ENCODE results near the gene ZNF574.

Gene ZNF574

DNA sequence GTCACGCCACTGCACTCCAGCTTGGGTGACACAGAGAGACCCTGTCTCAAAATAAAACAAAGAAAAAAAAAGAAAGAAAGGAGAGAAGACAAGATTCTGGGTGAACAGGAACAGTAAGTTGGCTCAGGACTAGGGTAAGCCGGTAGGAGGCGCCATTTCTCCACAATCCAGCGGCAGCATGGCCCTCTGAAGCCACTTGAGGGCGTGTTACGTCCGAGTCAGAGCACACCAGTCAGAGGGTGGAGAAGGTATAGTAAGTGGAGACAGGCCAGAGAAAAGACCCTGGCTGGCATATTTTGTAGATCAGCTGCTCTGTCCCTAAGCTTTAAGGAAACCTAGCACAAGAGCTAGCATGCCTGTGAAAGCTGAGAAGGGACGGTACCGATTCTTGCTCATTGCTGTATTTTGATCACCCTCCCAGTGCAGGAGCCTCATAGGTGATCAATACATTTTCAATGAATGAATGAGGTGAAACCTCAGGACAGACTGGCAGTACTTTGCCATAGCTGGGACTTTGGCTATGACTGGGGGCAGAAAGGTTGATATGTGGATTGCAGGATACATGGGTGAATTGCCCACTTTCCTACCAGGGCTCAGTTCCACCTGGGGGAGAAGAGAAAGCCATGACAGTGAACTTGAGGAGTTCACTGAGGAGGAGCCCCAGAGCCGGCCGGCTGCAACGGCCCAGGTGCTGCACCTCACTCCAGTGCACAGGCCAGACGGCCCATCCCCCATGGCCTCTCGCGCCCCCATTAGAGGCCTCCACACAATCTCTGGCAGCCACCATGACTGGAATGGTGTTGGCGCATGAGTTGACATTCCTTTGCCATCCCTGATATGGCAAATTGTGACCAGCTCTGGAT, 32.8 kb downstream of the ZNF574 start:
- peak; percentile 40 for DNase-seq

GRCh38 chr19:42109896-42110295, 33.9 kb downstream of the ZNF574 start:
- no peak for DNase-seq

- no peak for DNase-seq
Measured at GRCh38 chr19:42110658-42111057, 34.7 kb downstream of the ZNF574 start.

- DNase-seq, result no peak
Measured at GRCh38 chr19:42111384-42111783, 35.4 kb downstream of the ZNF574 start.

DNA sequence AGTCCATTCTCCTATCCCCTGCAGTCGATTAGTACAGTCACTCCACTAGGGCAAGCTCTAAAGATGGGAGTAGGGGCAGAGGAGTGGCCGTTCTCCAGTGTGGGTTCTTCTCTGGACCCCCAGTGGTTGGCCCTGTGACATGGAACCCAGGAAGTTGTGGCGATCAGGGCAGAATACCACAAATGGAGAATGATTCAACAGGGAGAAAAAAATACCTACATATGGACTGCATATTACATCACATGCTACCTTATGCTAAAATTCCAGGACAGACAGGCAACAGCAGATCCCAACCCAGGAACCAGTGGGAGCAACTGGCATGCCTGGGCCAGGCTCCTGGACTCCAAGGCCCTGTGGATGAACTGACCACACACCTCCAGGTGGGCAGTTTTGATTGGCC, 35.8 kb downstream of the ZNF574 start:
- DNase-seq, result no peak

DNA sequence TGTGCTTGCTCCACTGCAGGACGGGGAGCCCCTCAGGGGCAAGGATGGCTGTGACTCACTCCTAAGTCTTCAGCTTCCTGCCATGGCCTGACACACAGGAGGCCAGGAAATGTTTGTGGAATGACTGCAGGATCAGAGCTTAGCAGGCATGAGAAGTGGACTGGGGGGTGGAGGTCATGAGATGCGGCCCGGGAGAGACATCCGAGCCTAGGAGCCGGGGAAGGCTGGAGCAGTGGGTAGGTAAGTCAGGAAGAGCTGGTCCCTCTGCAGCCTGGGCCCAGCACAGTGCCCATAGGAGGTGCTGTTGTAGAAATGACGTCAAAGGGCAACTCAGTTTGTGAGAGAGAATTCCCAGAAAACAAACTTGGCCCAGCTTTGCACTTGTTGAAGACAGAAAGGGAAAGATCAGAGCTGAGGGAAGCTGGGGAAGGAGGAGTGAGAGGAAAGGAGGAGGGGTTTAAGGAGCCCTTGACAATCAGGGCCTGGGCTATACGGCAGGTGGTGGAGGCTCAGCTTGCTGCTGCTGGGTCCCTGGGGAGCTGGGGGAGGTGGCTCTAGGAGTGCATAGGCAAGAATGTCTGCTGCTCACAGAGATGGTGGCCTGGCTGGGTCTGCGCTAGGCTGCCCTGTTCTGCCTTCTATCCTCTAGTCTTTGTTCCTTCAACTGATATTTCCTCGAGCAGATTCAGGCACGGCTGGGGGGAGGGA, 37.8 kb downstream of the ZNF574 start:
- peak; percentile 44 for DNase-seq

DNA sequence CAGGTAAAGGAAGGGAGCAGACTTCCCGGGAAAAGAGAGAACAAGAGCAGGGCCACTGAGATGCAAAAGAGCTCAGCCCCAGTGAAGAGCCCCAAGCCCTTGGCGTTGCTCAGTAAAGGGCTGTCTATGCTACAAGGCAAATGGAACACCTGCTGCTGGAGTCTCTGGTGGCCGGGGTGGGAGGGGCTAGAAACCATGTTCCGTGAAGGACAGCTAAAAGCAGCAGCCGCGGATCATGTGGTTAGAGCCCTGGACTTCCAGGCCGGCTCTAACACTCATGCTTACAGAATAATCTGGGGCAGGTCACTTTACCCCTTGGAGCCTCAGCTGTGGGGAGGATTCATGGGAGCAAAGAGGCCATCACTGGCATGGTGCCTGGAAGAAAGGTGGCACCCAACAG, 38.4 kb downstream of the ZNF574 start:
- DNase-seq, result no peak

GRCh38 chr19:42115219-42115618, 39.3 kb downstream of the ZNF574 start:
- no peak for DNase-seq

GRCh38 chr19:42115705-42116104, 39.7 kb downstream of the ZNF574 start:
- no peak for DNase-seq

DNA sequence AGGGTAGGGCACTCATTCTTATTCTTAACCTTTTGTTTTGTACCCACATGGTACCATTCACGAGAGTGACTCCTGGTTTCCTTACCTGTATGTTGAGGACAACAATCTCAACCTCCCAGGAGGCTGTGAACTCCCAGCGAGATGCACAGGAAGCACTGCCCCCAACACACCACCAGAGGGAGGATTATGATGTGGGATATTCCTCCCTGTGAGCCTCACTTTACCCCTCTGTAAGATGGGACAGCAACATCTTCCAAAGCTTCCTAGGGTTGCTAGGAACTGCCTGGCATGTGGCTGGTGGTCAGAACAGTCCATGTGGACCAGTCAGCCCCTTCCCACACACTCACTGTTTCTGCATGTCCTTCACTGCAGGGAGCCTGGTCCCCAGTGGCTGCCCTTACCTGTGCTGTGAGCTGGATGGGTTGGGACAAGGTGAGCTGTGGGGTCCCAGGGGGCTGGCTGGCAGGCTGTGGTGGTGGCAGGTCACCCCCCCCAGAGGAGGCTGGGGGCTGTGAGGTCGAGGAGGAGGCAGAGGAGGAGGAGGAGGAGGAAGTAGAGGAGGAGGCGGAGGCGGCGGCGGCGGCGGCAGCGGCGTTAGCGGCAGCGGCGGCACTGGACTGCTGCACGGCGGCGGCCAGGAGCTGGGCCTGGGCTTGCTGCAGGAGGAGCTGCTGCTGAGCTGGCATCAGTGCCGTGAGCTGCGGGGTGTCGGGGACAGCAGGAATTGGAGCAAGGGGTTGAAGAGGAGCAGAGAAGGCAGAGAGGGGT, 40.5 kb downstream of the ZNF574 start:
- DNase-seq, result no peak

DNA sequence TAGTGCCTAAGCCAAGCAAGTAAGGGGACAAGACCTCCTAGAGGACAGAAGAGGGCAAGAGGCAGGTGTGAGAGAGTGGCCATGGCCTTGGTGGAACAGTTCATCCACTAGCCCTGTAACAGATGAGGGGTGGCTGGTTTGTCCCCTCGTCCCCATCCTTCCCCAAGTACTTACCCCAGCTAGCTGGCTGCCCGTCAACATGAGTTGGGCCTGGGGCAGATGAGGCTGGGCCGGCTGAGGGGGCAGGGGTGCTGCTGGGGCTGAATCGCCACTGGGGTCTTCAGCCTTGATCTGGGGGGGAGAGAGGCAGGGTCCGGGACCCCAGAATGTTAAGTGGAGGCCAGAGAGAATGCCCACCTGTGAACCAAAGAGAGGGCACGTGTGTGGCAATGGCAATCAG, 41.1 kb downstream of the ZNF574 start:
- no peak for DNase-seq

DNA sequence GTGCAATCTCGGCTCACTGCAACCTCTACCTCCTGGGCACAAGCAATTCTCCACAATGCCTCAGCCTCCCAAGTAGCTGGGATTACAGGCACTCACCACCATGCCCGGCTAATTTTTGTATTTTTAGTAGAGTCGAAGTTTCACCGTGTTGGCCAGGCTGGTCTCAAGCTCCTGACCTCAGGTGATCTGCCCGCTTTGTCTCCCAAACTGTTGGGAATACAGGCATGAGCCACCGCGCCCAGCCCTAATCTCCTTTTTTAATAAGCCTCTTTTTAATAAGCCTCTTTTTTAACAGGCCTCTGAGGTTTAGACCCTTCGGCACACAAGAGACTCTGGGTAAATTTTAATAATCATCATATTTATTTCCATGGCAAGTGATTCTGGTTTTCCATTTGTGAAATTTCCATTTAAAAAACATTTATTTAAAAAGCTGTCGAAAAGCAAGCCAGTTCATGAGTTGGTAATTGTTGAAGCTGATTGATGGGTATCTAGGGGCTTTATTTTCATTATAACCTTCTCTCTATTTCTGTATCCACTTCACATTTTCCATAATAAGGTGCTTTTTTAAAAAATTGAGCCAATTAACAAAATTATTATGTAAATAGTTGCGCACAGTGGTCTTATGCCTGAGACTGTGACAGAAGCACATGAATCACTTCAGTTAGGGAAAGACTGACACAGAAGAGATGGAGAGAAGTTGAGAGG, 44.5 kb downstream of the ZNF574 start:
- DNase-seq, result no peak

- DNase-seq, result no peak
Measured at GRCh38 chr19:42121036-42121621, 45.2 kb downstream of the ZNF574 start.

DNA sequence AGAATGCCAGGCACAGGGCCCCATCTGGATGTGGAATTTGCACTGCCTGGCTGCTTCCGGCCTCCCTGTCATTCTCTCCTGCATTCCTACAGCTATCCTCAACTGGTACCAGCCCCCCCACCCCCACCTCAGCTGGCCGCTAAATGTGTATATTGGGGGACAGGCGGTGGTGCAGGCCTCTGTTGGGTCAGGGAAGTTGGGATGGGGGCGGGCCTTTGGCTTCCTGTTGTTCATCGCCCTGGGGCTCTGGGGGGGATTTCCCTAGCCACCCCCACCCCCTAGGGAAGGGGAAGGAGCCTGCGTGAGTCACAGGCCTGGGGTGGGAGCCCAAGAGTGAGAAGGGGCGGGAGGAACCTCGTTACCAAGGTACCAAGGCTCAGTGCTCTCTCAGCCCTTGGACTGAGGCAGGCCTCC, 45.7 kb downstream of the ZNF574 start:
- DNase-seq, result no peak

- DNase-seq, result no peak
Measured at GRCh38 chr19:42122691-42123607, 47.0 kb downstream of the ZNF574 start.

DNA sequence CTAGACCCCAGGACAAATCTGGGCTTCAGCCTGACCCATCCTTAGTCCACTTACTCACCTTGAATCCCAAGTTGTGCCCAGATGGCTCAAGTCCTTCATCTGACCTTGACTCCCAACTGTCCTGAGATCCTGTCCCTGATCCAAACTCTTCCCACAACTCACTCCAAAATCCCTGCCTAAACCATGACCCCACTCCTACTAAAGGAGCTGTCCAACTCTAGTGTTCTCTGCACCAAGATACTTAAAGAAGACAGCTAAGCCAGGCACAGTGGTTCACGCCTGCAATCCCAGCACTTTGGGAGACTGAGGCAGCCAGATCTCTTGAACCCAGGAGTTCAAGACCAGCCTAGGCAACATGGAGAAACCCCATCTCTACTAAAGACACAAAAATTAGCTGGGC, 47.8 kb downstream of the ZNF574 start:
- DNase-seq, result no peak

GRCh38 chr19:42124386-42124901, 48.5 kb downstream of the ZNF574 start:
- DNase-seq, result no peak

DNA sequence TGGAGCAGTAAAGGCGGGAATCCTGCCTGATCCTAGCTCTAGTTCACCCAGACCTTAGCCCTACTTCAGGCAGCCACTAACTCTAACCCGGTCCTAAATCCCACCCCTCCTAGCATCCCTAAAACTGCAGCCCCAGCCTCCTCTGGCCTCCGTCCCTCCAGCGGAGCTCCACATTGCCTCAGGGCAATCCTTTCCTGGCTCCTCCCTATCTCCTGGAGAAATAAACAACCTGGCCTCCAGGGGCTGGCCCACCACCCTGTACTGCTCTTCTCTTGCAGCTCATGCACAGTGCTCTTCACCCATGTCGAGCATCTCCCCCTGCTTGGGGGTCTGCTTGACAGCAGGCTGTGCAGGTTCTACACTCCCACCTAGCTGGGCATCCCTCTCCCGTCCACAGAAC, 49.6 kb downstream of the ZNF574 start:
- DNase-seq, result no peak

GRCh38 chr19:42126574-42126973, 50.6 kb downstream of the ZNF574 start:
- DNase-seq, result no peak

DNA sequence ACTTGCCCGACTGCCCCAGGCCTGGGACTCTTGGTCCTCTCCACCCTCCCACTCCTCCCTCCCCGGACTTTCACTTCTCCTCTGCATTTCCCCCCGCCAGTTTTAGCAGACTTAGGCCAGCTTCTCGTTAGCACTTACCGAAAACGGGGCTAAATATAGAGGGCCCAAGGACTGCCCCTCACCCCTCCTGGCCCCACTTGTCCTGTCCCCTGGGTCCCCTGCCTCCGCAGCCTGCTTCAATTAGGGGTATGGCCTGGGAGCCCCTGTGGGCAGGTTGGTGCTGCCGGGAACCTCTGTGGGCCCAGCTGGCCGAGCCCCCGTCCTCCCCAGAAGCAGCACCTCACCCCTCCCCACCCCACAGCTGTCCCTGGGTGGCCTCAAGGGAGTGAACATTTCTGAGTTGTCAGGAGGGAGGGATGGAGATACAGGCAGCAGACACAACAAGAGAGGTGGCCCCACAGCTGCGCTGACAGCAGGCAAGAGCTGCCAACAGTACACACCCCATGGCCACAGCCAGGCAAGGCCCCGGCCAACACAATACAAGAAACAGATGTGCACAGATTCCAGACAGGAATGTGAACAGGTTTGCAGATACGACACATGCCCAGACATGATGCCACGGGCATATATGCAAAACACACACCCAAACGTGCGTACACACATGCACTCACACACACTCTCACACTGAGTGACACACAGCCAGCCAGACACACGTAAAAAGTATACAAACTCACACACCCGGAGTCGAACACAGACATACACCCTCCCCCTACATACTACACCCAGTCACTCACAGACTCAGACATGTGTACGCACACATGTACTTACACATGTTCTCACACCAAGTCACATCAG, 53.7 kb downstream of the ZNF574 start:
- DNase-seq, result no peak
